KMS-11 (cell line): ENCODE results near the gene GLMN.

Experiments used
- H2AFZ ChIP-seq: fragments of 200-600 bp; sonication (generic); 2 replicates; pipeline ENCODE4 v1.6.1; 2016; ENCODE audit warnings: antibody characterized with exemption, mixed run types, low read depth
- H3K27ac ChIP-seq: fragments of 200-600 bp; sonication (generic); 2 replicates; pipeline ENCODE4 v1.6.1; 2016; ENCODE audit warnings: mild to moderate bottlenecking, mixed run types
- H3K27me3 ChIP-seq: fragments of 200-600 bp; sonication (generic); 2 replicates; pipeline ENCODE4 v1.6.1; 2017; ENCODE audit warnings: mild to moderate bottlenecking, low read depth, mixed run types, moderate library complexity; ENCODE audit not compliant: insufficient read depth
- H3K36me3 ChIP-seq: fragments of 200-600 bp; sonication (generic); 2 replicates; pipeline ENCODE4 v1.6.1; 2017; ENCODE audit warnings: mild to moderate bottlenecking, mixed run types; ENCODE audit not compliant: insufficient read depth
- H3K4me1 ChIP-seq: fragments of 200-600 bp; sonication (generic); 2 replicates; pipeline ENCODE4 v1.6.1; 2016; ENCODE audit warnings: mild to moderate bottlenecking, low read depth, mixed run types; ENCODE audit not compliant: poor library complexity, severe bottlenecking
- H3K4me2 ChIP-seq: fragments of 200-600 bp; sonication (generic); 2 replicates; pipeline ENCODE4 v1.7.0; 2016; ENCODE audit warnings: mild to moderate bottlenecking, mixed run types
- H3K4me3 ChIP-seq: fragments of 200-600 bp; sonication (generic); IDR thresholded peaks from 2 replicates; pipeline ENCODE4 v1.6.1; 2017; ENCODE audit warnings: low read depth, low read length, mixed read lengths; ENCODE audit not compliant: insufficient read depth
- H3K79me2 ChIP-seq: fragments of 200-600 bp; sonication (generic); 2 replicates; pipeline ENCODE4 v1.6.1; 2016; ENCODE audit warnings: low read depth, mixed run types; ENCODE audit not compliant: insufficient read depth
- H3K9ac ChIP-seq: fragments of 200-600 bp; sonication (generic); 2 replicates; pipeline ENCODE4 v1.6.1; 2016; ENCODE audit warnings: mild to moderate bottlenecking, mixed run types
- H4K20me1 ChIP-seq: fragments of 200-600 bp; sonication (generic); 2 replicates; pipeline ENCODE4 v1.6.1; 2016; ENCODE audit warnings: mild to moderate bottlenecking, mixed run types; ENCODE audit not compliant: insufficient read depth
- CTCF ChIP-seq: fragments of 200-600 bp; sonication (generic); conservative IDR thresholded peaks from 2 replicates; pipeline ENCODE4 v1.6.1; 2017; ENCODE audit warnings: low read depth, mild to moderate bottlenecking, antibody characterized with exemption, low read length, moderate library complexity, mixed read lengths

Gene GLMN

GRCh38 chr1:92203105-92203504 lies 95.7 kb downstream of the GLMN start:
- no peaks in the 10 kb centered on the region for H3K79me2 ChIP-seq
- no peak overlapping the region for H2AFZ ChIP-seq
- no peak overlapping the region for H3K9ac ChIP-seq
- no peaks in the 10 kb centered on the region for H4K20me1 ChIP-seq
- no peak overlapping the region for H3K4me3 ChIP-seq
- no peaks in the 10 kb centered on the region for H3K36me3 ChIP-seq
- H3K27me3 ChIP-seq: no peaks in the 10 kb centered on the region
- no peak for TF ChIP-seq CTCF
- no peak overlapping the region for H3K4me2 ChIP-seq
- H3K4me1 ChIP-seq: no peaks in the 10 kb centered on the region
- H3K27ac ChIP-seq: no peak overlapping the region

- no peak for TF ChIP-seq CTCF
Observed at GRCh38 chr1:92201973-92202372, 96.8 kb downstream of the GLMN start.

More at GRCh38 chr1:92201973-92202372, 96.8 kb downstream of the GLMN start:
- no peak overlapping the region for H3K4me3 ChIP-seq
- no peaks in the 10 kb centered on the region for H3K4me1 ChIP-seq
- no peaks in the 10 kb centered on the region for H3K36me3 ChIP-seq
- no peaks in the 10 kb centered on the region for H3K79me2 ChIP-seq
- no peak overlapping the region for H3K4me2 ChIP-seq
- no peak overlapping the region for H3K27ac ChIP-seq
- no peaks in the 10 kb centered on the region for H4K20me1 ChIP-seq
- H3K27me3 ChIP-seq: no peaks in the 10 kb centered on the region
- no peak overlapping the region for H2AFZ ChIP-seq
- no peak overlapping the region for H3K9ac ChIP-seq
